HCT116 (cell line): Measurements from ENCODE around the gene PSG7.

Source experiments
- CTCF ChIP-seq, 3 experiments: fragments of 200-600 bp in 1 of 3; sonication (generic) in 1 of 3; IDR thresholded peaks in 2 of 3; conservative IDR thresholded peaks in 1 of 3; 2 replicates each; pipeline ENCODE4 v1.5.1; 2012 to 2017; ENCODE audit warnings: low read depth in 2 of 3, low read length in 2 of 3, antibody characterized with exemption in 1 of 3, borderline replicate concordance in 1 of 3, control low read depth in 1 of 3, mild to moderate bottlenecking in 1 of 3, mixed read lengths in 1 of 3, mixed run types in 1 of 3, moderate library complexity in 1 of 3; ENCODE audit not compliant: insufficient read depth in 1 of 3
- ELF1 ChIP-seq: IDR thresholded peaks from 2 replicates; pipeline ENCODE4 v1.6.1; 2012; ENCODE audit warnings: low read depth, borderline replicate concordance
- EZH2 ChIP-seq: fragments of 200-600 bp; sonication (generic); IDR thresholded peaks from 2 replicates; pipeline ENCODE4 v1.6.1; 2017; ENCODE audit warnings: antibody characterized with exemption, mixed run types
- EZH2phosphoT487 ChIP-seq: fragments of 200-600 bp; IDR thresholded peaks from 2 replicates; pipeline ENCODE4 v1.6.1; 2018; ENCODE audit warnings: antibody characterized with exemption, borderline replicate concordance
- POLR2A ChIP-seq: IDR thresholded peaks from 2 replicates; pipeline ENCODE4 v1.7.0; 2011; ENCODE audit warnings: borderline replicate concordance; ENCODE audit not compliant: insufficient read depth, insufficient read length; ENCODE audit errors: extremely low read depth
- POLR2AphosphoS5 ChIP-seq: IDR thresholded peaks from 2 replicates; pipeline ENCODE4 v1.6.1; 2011; ENCODE audit warnings: mild to moderate bottlenecking, low read depth, low read length, moderate library complexity
- REST ChIP-seq: IDR thresholded peaks from 2 replicates; pipeline ENCODE4 v1.6.1; 2012; ENCODE audit warnings: low read depth
- SP1 ChIP-seq: IDR thresholded peaks from 2 replicates; pipeline ENCODE4 v1.6.1; 2012; ENCODE audit warnings: low read depth
- ZFX ChIP-seq: fragments of 450-650 bp; IDR thresholded peaks from 2 replicates; pipeline ENCODE4 v1.6.1; 2017
- ZNF274 ChIP-seq: fragments of 200-500 bp; sonication (Bioruptor generic); IDR thresholded peaks from 2 replicates; pipeline ENCODE4 v1.6.1; 2014; ENCODE audit warnings: mild to moderate bottlenecking, low read depth, low read length, inconsistent platforms

DNA sequence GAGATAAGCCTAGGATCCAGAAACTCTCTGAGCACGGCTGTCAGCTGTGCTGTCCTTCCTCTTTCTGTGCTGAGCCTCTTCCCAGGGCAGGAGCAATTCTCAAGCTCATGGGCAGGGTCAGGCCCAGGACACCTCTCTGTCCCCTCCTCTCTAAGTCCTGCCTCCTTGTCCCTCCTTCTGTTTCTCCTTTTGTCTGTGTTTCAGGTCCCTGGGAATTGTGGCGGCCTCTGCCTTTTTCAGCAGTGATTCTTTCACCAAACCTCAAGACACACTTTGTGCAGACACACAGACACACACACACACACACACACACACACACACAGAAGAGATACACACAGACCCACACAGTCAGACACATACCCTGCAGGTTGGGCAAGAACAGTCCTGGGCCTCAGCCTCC lies 57.4 kb downstream of the PSG7 start, which contains the start of gene PSG1:
- no peak for TF ChIP-seq EZH2
- TF ChIP-seq POLR2AphosphoS5 = no peak
- TF ChIP-seq ZFX = no peak
- no peak for TF ChIP-seq EZH2phosphoT487
- TF ChIP-seq CTCF (IDR thresholded peaks at IDR 0.05 in 2 of 3, conservative IDR thresholded peaks at IDR 0.05 in 1 of 3; ENCODE audit: borderline replicate concordance in 1 of 3, insufficient read depth in 1 of 3, low read depth in 2 of 3, low read length in 2 of 3) = no peak
- no peak for TF ChIP-seq POLR2A
- TF ChIP-seq ELF1 = no peak
- no peak for TF ChIP-seq ZNF274
- TF ChIP-seq REST = no peak
- no peak for TF ChIP-seq SP1
